Stomach (tissue), 4 donors: ENCODE data around the gene SPECC1.

Source experiments
- CTCF ChIP-seq, 7 experiments: fragments of 450-650 bp in 4 of 7; fragments of 200-600 bp in 3 of 7; sonication (generic) in 3 of 7; IDR thresholded peaks; one replicate each; pipeline ENCODE4 v1.5.1; 2016 to 2019; ENCODE audit warnings: antibody characterized with exemption in 7 of 7, control low read depth in 2 of 7, mild to moderate bottlenecking in 1 of 7
- EP300 ChIP-seq: sonication (generic); formaldehyde crosslinking; IDR thresholded peaks from one replicate; pipeline ENCODE4 v1.6.1; 2017; ENCODE audit warnings: antibody characterized with exemption
- POLR2A ChIP-seq, 4 donors: fragments of 450-650 bp; IDR thresholded peaks; one replicate each; pipeline ENCODE4 v1.6.1; 2016; ENCODE audit warnings: antibody characterized with exemption in 4 of 4, control low read depth in 2 of 4, mild to moderate bottlenecking in 1 of 4, moderate library complexity in 1 of 4
- POLR2AphosphoS5 ChIP-seq, 3 donors: sonication (generic); formaldehyde crosslinking; IDR thresholded peaks; one replicate each; pipeline ENCODE4 v1.6.1; 2016; ENCODE audit warnings: antibody characterized with exemption in 3 of 3

GRCh38 chr17:20035501-20035900 lies 26.3 kb downstream of the SPECC1 start:
- TF ChIP-seq CTCF (IDR thresholded peaks at IDR 0.05): no peak
- TF ChIP-seq POLR2A (IDR thresholded peaks at IDR 0.05): no peak
- no peak for TF ChIP-seq POLR2AphosphoS5 (IDR thresholded peaks at IDR 0.05)
- TF ChIP-seq EP300: no peak
